Stimulated activated CD8-positive, alpha-beta memory T cell treated with anti-CD3 and anti-CD28 coated beads, Interleukin-7, amount 100 ng/mL, for 1 hour (primary cell): Measurements from ENCODE around the gene GRIK4.
A peak's percentile ranks its signal among the peaks of the same experiment; 100 is the strongest.

Source experiments
- DNase-seq, 2 donors: peaks; one replicate each; pipeline ENCODE4 v3.0.0-alpha.2; 2020; ENCODE audit warnings: low read depth in 2 of 2

Gene GRIK4

DNA sequence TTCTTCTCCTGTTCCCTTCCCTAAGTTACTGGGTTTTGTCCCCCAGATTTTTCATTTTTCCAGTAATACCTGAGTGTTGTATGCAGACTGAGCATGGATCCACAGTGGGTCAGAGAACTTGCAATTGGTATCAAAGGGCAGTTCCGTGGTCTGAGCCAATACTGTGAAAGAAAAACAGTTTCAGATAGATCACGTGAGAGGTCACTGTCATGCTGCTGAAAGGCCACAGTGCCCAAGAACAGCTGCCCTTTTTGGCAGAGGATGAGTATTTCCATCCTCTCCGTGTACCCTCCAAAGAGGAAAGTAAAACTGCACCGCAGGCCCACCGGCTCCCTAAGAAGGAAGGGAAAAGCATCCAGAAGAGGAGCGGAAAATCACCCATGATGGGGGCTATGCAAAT is 439.3 kb downstream of the GRIK4 start:
- no peak for DNase-seq

DNA sequence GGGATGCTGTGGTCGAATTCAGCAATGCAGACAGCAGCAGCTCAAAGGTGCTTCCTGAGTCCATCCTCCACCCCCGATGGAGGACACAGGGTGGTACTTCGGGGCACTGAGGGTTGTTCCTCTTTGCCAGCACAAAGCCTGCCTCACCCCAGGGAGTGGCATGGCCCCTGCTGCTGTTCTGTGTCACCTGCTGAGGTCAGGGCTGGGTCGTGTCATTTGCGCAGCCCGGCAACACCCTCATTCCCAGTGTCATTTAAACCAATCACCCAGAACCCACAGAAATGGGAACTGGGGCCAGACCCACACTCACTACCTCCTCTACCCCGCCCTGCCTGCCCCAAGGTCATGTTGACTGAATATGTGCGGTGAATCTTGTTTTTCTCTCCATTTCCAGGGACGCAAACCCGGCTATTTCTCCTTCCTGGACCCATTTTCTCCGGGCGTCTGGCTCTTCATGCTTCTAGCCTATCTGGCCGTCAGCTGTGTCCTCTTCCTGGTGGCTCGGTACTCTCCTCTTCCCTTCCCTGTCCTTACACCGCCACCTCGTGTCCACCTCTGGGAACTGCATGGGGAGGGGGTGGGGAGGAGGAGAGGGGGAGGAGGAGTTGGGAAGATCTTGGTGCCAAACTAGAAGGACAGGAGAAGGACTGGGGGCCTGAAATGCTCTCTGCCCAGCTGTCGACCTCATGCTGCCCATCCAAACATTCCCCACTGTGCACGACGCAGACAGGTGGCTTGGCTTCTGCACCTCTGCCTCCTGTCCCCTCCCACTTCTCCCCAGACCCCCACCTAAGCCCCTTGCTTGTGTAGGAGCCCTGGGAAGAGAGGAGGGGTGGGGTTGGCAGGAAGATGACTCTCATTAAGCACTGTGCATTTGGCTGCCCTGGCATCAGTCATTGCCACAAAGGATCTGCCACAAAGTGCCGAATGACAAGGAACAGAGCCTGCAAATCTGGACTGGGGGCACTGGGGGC is 441.2 kb downstream of the GRIK4 start:
- DNase-seq = peak in 1 of 2 donors; percentile 32

DNA sequence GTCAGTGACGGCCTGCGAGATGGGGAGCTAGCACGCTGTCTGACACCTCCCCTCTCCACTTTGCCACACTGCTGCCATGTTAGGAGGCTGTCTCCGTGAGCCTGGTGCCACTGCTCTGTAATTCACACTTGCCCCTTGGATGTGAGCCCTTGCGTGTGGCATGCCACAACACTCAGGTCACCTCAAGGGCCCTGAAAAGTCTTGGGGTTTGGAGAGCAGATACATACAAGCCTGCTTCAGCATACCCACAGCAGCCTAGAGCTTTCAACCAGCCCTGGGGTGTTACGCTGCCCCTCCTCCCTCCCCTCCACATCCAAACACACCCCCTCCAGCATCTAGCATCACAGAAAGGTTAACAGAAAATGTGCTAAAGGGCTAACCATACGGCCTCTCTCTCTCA is 442.8 kb downstream of the GRIK4 start:
- DNase-seq = no peak

DNA sequence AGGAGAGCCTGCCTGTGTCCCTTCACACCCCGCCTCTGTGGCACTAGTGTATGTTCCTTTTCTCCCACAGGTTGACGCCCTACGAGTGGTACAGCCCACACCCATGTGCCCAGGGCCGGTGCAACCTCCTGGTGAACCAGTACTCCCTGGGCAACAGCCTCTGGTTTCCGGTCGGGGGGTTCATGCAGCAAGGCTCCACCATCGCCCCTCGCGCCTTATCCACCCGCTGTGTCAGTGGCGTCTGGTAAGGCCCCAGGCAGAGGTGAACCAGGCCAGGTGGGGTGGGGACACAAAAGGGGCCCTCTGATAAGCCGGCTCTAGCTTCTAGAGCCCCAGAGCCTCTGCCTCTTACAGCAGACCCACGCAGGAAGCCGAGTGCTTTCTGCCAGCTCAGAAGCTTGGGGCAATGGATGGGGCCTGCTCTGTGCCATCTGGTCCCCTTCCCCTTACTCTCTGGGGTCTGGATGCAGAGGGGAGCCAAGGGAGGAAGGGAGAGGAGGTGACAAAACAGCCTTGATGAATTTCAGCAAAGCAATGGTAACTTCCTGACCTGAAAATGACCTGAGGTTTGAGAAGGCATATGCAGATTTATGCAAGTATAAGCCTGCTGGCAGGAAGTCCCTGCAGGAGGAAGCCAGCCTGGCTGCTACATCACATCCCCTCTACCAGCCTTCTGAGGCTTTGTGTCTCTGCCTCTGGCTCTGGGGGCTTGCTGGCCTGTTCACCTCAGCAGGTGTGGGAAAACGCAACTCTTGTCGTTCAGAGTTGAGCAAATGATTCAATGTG is 445.4 kb downstream of the GRIK4 start:
- no peak for DNase-seq

DNA sequence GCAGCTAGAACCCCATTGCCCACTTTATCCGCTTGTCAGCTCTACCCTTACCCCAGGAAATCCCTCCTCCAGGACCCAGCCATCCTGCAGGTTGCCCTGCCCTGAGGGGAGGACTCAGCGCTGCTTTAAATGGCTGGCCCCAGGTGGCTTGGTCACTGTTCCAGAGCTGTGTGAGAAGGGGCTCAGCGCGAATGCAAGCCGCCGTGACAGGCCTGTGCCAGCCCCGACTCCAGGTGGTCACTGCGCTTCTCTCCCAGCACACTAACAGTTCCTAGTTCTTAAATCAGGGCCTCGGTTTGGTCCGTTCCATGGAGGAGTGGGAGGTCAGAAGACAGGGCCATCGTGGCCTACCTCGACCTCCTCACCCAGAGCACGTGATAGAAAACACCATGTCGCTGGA is 446.6 kb downstream of the GRIK4 start:
- DNase-seq = no peak

DNA sequence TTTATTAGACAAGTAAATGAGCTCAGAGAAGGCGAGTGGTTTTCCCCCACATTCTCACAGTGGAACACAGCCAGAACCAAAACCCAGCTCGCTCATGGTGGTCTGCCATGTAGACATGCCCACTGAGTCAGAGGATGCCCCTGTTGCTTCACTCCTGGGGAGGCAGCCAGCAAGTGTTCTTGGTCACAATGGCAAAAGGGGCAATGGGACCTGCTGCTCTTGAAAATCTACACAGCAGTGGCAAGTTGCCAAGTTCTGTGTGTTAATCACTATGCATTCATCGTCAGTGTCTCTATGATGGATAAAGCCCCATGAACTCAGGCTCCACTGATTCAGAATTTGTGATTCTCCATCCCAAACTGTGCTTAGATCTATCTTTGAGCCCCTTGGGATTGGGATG is 447.6 kb downstream of the GRIK4 start:
- DNase-seq = no peak

DNA sequence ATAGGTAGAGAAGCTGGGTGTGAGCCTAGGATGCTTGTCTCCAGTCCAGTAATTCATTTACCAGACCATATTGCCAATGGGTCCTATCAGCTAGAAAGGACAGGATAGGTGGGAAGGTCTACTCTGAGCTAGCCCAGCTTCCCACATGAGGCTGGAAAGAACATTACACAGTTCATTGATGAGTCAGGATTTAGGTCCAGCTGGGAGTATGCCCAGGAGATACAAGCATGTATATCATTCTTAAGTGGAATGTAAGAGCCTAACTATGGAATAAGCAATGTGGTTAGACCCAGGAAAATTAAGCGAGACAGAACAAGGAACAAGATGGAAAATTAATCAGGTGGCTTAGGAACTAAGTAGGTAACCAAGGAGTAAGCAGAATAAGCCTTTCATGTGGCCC is 453.3 kb downstream of the GRIK4 start:
- no peak for DNase-seq

DNA sequence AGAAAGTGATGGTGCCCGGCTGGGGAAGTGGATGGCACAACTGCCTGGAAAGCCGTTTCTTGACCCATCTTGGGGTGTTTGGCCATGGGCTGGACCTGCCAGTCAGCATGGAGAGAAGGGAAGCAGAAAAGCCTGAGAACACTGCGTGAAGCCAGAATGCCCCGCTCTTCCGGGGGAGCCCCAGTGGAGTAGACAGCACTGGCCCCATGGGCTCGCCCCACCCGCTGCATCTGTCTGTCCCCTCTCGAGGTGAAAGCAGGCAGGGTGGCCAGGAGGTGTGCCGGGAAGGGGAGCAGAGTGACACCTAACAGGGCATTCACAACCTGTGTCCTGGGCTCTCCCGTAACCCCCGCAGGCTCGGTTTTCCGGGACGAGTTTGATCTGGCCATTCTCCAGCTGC is 455.3 kb downstream of the GRIK4 start:
- DNase-seq = no peak

DNA sequence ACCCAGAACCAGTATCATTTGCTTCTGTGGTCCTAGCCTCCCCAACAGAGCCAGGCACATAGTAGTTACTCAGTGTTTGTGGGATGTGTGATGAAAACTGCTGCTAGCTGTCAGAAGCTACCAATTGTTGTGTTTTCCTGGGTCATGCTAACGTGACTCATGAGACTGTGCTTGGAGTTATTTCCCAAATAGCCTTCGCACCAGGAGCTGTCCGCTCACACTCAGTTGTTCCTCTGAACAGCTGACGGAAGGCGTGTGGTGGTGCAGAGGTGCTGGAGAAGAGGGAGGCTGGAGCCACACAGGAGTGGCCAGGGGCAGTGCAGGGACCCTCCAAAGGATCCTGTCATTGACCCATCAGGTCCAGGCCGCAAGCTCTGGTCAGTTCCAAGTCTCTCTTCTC is 458.4 kb downstream of the GRIK4 start:
- DNase-seq = no peak

DNA sequence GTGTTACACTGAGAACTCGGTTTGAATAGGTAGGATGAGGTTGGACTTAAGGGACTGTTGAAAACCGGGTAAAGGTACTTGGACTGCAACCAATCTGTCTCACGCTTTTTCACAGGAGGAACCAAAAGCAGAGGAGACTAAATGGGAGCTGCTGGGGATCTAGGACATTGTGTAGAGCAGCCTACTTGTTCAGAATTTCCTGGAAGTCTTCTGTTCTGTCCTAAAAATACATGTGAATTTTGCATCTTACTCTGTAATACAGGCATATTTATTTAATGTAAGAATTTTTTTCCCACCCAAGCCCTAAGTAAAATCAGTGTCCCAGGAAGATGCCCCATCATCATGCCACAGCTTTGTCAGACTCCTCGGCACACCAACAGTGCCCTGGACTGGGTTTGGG is 460.3 kb downstream of the GRIK4 start:
- no peak for DNase-seq

DNA sequence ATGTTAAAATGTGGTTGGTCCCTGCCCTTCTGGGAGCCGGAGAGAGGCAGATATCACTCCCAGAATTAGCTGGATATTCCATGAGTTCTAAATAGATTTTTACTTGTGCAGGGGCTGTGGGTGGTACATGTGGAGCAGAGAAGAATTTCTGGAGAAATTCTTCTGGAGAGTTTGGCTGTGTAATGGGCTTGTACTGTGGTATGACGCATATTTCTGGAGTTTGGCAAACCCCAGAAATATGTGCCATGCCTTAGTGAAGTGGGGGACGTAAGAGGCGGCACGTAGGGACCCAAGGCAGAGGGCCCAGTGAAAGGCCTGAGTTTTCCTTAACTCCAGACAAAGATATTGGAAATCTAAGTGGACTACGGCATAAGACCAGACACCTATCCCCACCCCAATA is 461.1 kb downstream of the GRIK4 start:
- DNase-seq = no peak

DNA sequence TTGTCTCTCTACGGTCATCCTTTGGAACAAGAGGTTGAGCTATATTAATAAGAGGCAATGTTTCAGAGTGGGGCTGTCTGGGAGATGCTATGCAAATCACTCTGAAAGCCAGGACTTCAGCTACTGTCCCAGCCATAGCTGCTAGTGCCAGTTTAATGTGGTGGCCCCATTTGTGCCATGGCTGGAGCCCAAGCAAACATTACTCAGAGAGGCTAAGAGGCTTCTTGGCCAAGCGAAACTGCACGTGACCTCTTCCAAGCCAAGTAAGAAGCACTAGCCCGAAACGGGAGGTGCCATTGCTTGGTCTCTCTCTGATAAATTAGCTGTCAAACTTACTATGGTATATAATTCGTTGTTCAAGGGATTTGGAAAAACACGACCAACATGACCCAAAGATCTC is 462.0 kb downstream of the GRIK4 start:
- DNase-seq = no peak

DNA sequence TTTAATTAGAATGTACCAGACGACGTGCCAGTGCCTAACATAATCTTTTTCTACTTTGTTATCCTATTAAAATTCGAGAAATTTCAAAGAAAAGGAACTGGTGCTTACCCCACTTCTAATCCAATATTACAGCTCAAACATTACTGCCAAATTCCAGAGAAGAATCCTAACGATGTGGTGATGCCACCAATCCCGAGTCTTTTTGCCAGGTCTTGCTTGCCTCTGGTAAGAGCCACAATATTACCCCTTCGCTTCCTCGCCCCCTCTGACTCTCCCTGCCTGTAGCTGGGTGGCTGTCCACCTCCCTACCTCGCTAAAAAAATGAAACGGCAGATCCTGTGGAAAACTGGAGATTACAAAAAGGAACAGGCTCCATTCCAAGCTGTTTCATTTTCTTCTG is 462.9 kb downstream of the GRIK4 start:
- no peak for DNase-seq

DNA sequence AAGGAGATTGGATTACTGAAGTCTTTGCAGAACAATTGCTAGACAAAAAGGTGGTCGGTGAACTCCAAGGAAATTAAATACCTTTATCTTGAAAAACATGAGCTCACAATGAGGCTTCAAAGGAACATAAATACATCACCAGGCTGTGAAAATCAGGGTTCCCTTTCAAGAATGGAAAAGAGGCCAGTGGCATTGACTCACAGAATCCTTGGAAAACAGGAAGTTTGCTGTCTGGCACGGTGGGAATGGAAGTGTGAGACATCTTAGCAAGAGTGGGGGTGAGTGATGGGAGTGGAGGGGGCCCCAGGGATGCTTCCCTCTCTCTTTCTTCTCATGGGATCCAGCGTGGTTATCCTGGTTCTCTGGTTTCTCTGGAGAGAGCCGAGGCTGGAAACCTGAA is 463.4 kb downstream of the GRIK4 start:
- no peak for DNase-seq

DNA sequence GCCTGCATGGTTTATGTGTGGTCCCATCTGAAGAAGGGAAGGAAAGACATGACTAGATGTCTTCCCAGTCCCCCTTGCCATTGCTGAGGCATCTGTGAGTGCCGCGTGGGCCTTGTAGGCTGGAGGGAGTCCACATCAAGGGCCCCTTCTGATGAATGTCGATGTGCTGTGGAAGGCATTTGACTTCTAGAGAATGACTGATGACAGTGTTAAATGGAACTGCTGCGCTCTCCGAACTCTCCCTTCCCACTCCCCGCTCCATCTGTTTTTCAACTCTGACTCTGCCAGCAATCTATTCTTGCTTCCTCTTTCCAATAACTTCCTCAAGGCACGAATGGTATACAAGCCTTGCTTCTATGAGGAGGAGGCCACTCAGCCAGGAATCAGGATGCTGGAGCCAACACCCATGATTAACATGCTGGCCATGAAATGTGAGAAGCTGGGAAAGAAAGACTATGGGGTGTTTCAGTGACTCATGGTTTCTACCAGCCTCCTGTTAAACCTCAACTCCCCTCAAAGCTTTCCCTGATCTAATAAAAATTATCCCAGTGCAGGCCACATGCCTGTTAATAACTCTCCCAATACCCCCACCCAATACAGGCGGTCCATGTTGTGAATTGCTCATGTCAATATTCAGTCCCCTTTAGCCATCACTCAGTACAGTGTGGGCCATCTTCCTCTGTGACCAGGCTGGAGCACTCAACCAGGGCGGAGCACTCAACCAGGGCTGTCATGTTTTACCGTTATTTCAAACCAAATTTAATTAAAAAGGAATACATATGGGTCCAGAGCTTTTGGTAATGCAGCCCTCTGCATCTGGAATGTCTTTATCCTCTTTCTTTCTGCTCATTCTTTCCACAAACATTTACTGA is 466.0 kb downstream of the GRIK4 start:
- DNase-seq = no peak

DNA sequence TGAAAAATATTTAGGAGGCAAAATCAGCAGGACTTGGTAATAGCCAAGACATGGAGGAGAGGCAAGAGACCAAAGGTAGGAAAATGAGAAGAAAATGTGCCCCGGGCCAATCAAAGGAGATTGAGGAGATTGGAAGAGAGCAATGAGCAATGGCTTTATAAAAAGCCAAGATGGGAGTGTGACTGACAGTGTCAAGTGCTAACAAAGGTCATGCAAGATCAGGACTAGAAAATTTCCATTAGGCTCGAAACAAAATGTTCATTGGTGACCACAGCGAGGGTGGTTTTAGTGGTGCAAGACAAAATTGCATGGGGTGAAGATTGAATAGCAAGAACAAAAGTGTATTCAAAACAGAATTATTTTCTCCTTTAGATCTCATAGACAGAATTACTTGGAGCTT is 467.2 kb downstream of the GRIK4 start:
- no peak for DNase-seq

DNA sequence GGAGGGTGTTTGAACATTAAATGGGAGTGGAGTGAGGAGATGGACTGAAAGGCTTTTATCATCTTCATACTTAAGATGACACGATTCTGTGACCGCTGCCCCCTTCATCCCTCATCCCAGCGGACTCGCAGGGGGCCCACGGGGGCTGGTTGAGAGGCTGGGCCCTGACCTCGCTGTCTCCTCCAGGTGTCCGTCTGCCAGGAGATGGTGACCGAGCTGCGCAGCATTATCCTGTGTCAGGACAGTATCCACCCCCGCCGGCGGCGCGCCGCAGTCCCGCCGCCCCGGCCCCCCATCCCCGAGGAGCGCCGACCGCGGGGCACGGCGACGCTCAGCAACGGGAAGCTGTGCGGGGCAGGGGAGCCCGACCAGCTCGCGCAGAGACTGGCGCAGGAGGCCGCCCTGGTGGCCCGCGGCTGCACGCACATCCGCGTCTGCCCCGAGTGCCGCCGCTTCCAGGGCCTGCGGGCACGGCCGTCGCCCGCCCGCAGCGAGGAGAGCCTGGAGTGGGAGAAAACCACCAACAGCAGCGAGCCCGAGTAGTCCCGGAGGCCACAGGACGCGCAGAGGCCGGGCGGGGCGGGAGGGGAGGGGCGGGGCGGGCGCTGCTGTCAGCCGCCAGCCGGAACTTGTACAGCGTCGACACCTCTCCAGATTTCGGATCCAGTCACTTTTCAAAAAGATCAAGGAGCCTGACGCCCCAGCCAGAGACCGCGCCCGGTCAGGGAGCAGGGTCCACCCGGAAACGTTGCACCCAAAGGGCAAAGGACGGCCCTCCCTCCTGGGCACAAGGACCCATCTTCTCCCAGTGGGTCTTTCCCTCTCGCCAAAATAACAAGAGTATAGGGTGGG is 474.4 kb downstream of the GRIK4 start:
- no peak for DNase-seq

DNA sequence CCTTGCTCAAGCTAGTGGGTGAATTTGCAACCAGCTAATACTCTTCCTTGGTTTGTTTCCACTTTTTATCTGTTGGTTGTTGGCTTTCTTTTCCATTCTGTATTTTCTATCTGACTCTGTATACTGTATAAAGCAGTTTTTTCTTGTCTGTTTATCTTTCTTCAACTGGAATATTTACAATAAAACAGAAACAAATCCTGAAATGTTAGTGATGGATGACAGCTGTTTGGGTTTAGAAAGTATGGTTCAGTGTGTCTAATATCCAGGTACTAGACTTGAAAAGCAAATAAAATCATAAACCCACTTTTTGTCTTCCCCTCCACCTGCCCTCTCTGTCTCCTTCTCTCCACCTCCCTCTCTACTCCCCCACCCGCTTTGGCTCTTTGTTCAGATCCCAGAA is 477.1 kb downstream of the GRIK4 start:
- DNase-seq = no peak

DNA sequence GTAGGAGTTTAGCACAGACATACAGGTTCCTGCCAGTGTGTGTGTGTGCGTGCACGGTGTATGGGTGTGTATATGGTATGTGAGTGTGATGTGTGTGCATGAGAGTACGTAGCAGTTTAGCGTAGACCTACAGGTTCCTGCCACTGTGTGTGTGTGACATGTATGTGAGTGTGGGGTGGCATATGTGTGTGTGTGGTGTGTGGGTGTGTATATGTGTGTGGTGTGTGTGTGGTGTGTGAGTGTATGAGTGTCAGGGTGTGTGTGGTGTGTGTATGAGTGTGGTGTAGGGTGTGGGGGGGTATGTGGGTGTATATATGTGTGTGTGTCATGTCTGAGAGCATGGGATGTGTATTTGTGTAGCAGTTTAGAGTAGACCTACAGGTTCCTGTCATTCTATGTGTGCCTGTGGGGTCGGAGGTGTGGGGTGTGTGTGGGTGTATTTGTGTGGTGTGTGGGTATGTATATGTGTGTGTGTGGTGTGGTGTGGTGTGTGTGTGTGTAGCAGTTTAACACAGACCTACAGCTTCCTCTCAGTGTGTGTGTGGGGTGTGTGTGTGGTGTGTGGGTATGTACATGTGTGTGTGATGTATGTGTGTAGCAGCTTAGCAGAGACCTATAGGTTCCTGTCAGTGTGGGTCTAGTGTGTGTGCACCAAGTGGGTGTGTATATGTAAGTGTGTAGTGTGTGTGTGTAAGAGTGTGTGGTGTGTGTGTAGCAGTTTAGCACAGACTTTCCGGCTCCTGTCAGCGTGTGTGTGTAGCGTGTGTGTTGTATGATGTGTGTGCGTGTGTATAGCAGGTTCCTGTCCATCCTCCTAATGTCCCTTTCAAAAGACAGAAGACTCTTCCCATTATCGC is 480.5 kb downstream of the GRIK4 start:
- no peak for DNase-seq
